Measurements from ENCODE around the gene STPG2. TPM values are rescaled to one million over a fixed set of nuclear protein-coding genes. Genes with fewer than 3 reads are reported as not detected.

Gene STPG2
- total RNA-seq, 1 donor from 2014 or later, result 0.99 TPM

- Histone ChIP-seq H2AFZ (replicated peaks) (no peak overlapping the region), H3K4me2 (no peak overlapping the region), H3K9ac (no peak overlapping the region), H3K36me3 (no peaks in the 10 kb centered on the region), H3K9me3 (ENCODE audit: low read depth) (no peaks in the 10 kb centered on the region), H3K79me2 (ENCODE audit: low read depth) (no peaks in the 10 kb centered on the region), H4K20me1 (ENCODE audit: low read depth) (no peaks in the 10 kb centered on the region), H3K4me1 (no peaks in the 10 kb centered on the region), H3K27ac (no peak overlapping the region), H3K4me3 (no peak overlapping the region), H3K27me3 (no peaks in the 10 kb centered on the region), H3F3A (ENCODE audit: low read depth) (no peaks in the 10 kb centered on the region)
- Mint-ChIP-seq H3K4me1 (no peaks in the 10 kb centered on the region), H3K27ac (no peak overlapping the region), H3K27me3 (ENCODE audit: insufficient read depth, low read depth) (no peaks in the 10 kb centered on the region), H3K36me3 (no peaks in the 10 kb centered on the region), H3K4me3 (no peak overlapping the region), H3K9me3 (no peaks in the 10 kb centered on the region)
- TF ChIP-seq EZH2 (IDR thresholded peaks at IDR 0.05), result no peak
- TF ChIP-seq CTCF (IDR thresholded peaks at IDR 0.05), result no peak
- TF ChIP-seq EZH2phosphoT487 (IDR thresholded peaks at IDR 0.05), result no peak
- no peak for DNase-seq (ENCODE audit: low spot score)
Measured at GRCh38 chr4:97590266-97590665, 553.0 kb downstream of the STPG2 start.

- no peak overlapping the region for H3K27ac Mint-ChIP-seq
- no peaks in the 10 kb centered on the region for H3K27me3 Mint-ChIP-seq (ENCODE audit: insufficient read depth, low read depth)
- DNase-seq (ENCODE audit: low spot score), result no peak
- H3F3A ChIP-seq (ENCODE audit: low read depth), result no peaks in the 10 kb centered on the region
- H4K20me1 ChIP-seq (ENCODE audit: low read depth), result no peaks in the 10 kb centered on the region
- no peak overlapping the region for H3K4me2 ChIP-seq
- H2AFZ ChIP-seq (replicated peaks), result no peak overlapping the region
- H3K79me2 ChIP-seq (ENCODE audit: low read depth), result no peaks in the 10 kb centered on the region
- no peak overlapping the region for H3K9ac ChIP-seq
- no peak overlapping the region for H3K4me3 ChIP-seq
- no peaks in the 10 kb centered on the region for H3K9me3 Mint-ChIP-seq
- TF ChIP-seq CTCF (IDR thresholded peaks at IDR 0.05), result no peak
- TF ChIP-seq EZH2phosphoT487 (IDR thresholded peaks at IDR 0.05), result no peak
- no peak for TF ChIP-seq EZH2 (IDR thresholded peaks at IDR 0.05)
- no peak overlapping the region for H3K27ac ChIP-seq
- no peaks in the 10 kb centered on the region for H3K27me3 ChIP-seq
- H3K36me3 Mint-ChIP-seq, result no peaks in the 10 kb centered on the region
- H3K4me3 Mint-ChIP-seq, result no peak overlapping the region
- H3K4me1 Mint-ChIP-seq, result no peaks in the 10 kb centered on the region
- H3K9me3 ChIP-seq (ENCODE audit: low read depth), result no peaks in the 10 kb centered on the region
- H3K36me3 ChIP-seq, result no peaks in the 10 kb centered on the region
- H3K4me1 ChIP-seq, result no peaks in the 10 kb centered on the region
Measured at GRCh38 chr4:97589481-97590196, 553.6 kb downstream of the STPG2 start.

GRCh38 chr4:97587912-97588311 lies 555.4 kb downstream of the STPG2 start:
- Histone ChIP-seq H2AFZ (replicated peaks) (no peak overlapping the region), H3K79me2 (ENCODE audit: low read depth) (no peaks in the 10 kb centered on the region), H3K4me1 (no peaks in the 10 kb centered on the region), H3K27me3 (no peaks in the 10 kb centered on the region), H3K36me3 (no peaks in the 10 kb centered on the region), H4K20me1 (ENCODE audit: low read depth) (no peaks in the 10 kb centered on the region), H3K9ac (no peak overlapping the region), H3K9me3 (ENCODE audit: low read depth) (no peaks in the 10 kb centered on the region), H3K4me2 (no peak overlapping the region), H3F3A (ENCODE audit: low read depth) (no peaks in the 10 kb centered on the region), H3K27ac (no peak overlapping the region), H3K4me3 (no peak overlapping the region)
- H3K4me3 Mint-ChIP-seq, result no peak overlapping the region
- no peak for DNase-seq (ENCODE audit: low spot score)
- TF ChIP-seq EZH2phosphoT487 (IDR thresholded peaks at IDR 0.05), result no peak
- H3K27ac Mint-ChIP-seq, result no peak overlapping the region
- H3K27me3 Mint-ChIP-seq (ENCODE audit: insufficient read depth, low read depth), result no peaks in the 10 kb centered on the region
- no peaks in the 10 kb centered on the region for H3K9me3 Mint-ChIP-seq
- H3K4me1 Mint-ChIP-seq, result no peaks in the 10 kb centered on the region
- no peaks in the 10 kb centered on the region for H3K36me3 Mint-ChIP-seq

GRCh38 chr4:97585274-97585673 lies 558.0 kb downstream of the STPG2 start:
- Histone ChIP-seq H3K27me3 (no peaks in the 10 kb centered on the region), H2AFZ (replicated peaks) (no peak overlapping the region), H3K4me2 (no peak overlapping the region), H3K79me2 (ENCODE audit: low read depth) (no peaks in the 10 kb centered on the region), H3K9ac (no peak overlapping the region), H3K27ac (no peak overlapping the region), H3K4me1 (no peaks in the 10 kb centered on the region), H4K20me1 (ENCODE audit: low read depth) (no peaks in the 10 kb centered on the region), H3K9me3 (ENCODE audit: low read depth) (no peaks in the 10 kb centered on the region), H3K4me3 (no peak overlapping the region), H3K36me3 (no peaks in the 10 kb centered on the region), H3F3A (ENCODE audit: low read depth) (no peaks in the 10 kb centered on the region)
- no peaks in the 10 kb centered on the region for H3K36me3 Mint-ChIP-seq
- H3K4me3 Mint-ChIP-seq, result no peak overlapping the region
- no peaks in the 10 kb centered on the region for H3K9me3 Mint-ChIP-seq
- H3K27me3 Mint-ChIP-seq (ENCODE audit: insufficient read depth, low read depth), result no peaks in the 10 kb centered on the region
- no peak overlapping the region for H3K27ac Mint-ChIP-seq
- H3K4me1 Mint-ChIP-seq, result no peaks in the 10 kb centered on the region
- no peak for TF ChIP-seq EZH2phosphoT487 (IDR thresholded peaks at IDR 0.05)
- no peak for TF ChIP-seq CTCF (IDR thresholded peaks at IDR 0.05)
- no peak for TF ChIP-seq EZH2 (IDR thresholded peaks at IDR 0.05)
- no peak for DNase-seq (ENCODE audit: low spot score)
